MG63 (cell line): ENCODE data around the gene APBA2. TPM values are rescaled to one million over a fixed set of nuclear protein-coding genes. Genes with fewer than 3 reads are reported as not detected.

ENCODE experiments used
- DNase-seq: peaks from one replicate; pipeline ENCODE4 v3.0.0-alpha.2; 2020
- H3K27me3 ChIP-seq: fragments of 250-450 bp; sonication (Bioruptor Pico); 2 replicates; pipeline ENCODE4 v1.5.1; 2020; ENCODE audit warnings: mild to moderate bottlenecking, moderate library complexity
- H3K36me3 ChIP-seq: fragments of 250-450 bp; sonication (Bioruptor Pico); 2 replicates; pipeline ENCODE4 v1.5.1; 2020; ENCODE audit warnings: mild to moderate bottlenecking, moderate library complexity
- H3K4me3 ChIP-seq: fragments of 250-450 bp; sonication (Bioruptor Pico); 2 replicates; pipeline ENCODE4 v1.5.1; 2020; ENCODE audit warnings: mild to moderate bottlenecking, moderate library complexity
- H3K9me3 ChIP-seq: fragments of 250-450 bp; sonication (Bioruptor Pico); 2 replicates; pipeline ENCODE4 v1.5.1; 2020; ENCODE audit warnings: mild to moderate bottlenecking, moderate library complexity
- total RNA-seq: library from RNA; depleted of rRNA; stranded (reverse); fragments of >200 nt; shearing (Covaris generic); gene quantifications from 2 replicates; pipeline ENCODE4 v1.2.3, GENCODE V29; 2014; ENCODE audit warnings: low replicate concordance

APBA2 gene
- total RNA-seq, 1 experiment from 2014 or later: 28.0 TPM

GRCh38 chr15:29053661-29054131 is 167.9 kb downstream of the APBA2 start:
- no peak overlapping the region for H3K4me3 ChIP-seq
- no peak for DNase-seq
- H3K27me3 ChIP-seq: no peaks in the 10 kb centered on the region
- no peaks in the 10 kb centered on the region for H3K36me3 ChIP-seq
- no peaks in the 10 kb centered on the region for H3K9me3 ChIP-seq

GRCh38 chr15:29054171-29055045 is 168.6 kb downstream of the APBA2 start:
- Histone ChIP-seq H3K36me3 (no peaks in the 10 kb centered on the region), H3K27me3 (no peaks in the 10 kb centered on the region), H3K4me3 (no peak overlapping the region), H3K9me3 (no peaks in the 10 kb centered on the region)
- no peak for DNase-seq

- Histone ChIP-seq H3K36me3 (no peaks in the 10 kb centered on the region), H3K9me3 (no peaks in the 10 kb centered on the region), H3K4me3 (no peak overlapping the region), H3K27me3 (no peaks in the 10 kb centered on the region)
- no peak for DNase-seq
Measured at GRCh38 chr15:29055876-29056275, 170.1 kb downstream of the APBA2 start.

GRCh38 chr15:29056839-29057450 is 171.2 kb downstream of the APBA2 start:
- Histone ChIP-seq H3K9me3 (no peaks in the 10 kb centered on the region), H3K27me3 (no peaks in the 10 kb centered on the region), H3K36me3 (no peaks in the 10 kb centered on the region), H3K4me3 (no peak overlapping the region)
- no peak for DNase-seq

GRCh38 chr15:29057856-29058255 is 172.1 kb downstream of the APBA2 start:
- Histone ChIP-seq H3K9me3 (no peaks in the 10 kb centered on the region), H3K36me3 (no peaks in the 10 kb centered on the region), H3K27me3 (no peaks in the 10 kb centered on the region), H3K4me3 (no peak overlapping the region)
- no peak for DNase-seq

GRCh38 chr15:29058903-29059539 is 173.2 kb downstream of the APBA2 start:
- H3K27me3 ChIP-seq: no peaks in the 10 kb centered on the region
- H3K4me3 ChIP-seq: no peak overlapping the region
- H3K9me3 ChIP-seq: no peaks in the 10 kb centered on the region
- no peaks in the 10 kb centered on the region for H3K36me3 ChIP-seq
- no peak for DNase-seq

- Histone ChIP-seq H3K27me3 (no peaks in the 10 kb centered on the region), H3K9me3 (no peaks in the 10 kb centered on the region), H3K36me3 (no peaks in the 10 kb centered on the region), H3K4me3 (no peak overlapping the region)
- DNase-seq: no peak
Measured at GRCh38 chr15:29059871-29060640, 174.3 kb downstream of the APBA2 start.

- DNase-seq: no peak
- Histone ChIP-seq H3K27me3 (no peaks in the 10 kb centered on the region), H3K36me3 (no peaks in the 10 kb centered on the region), H3K4me3 (no peak overlapping the region), H3K9me3 (no peaks in the 10 kb centered on the region)
Measured at GRCh38 chr15:29061746-29062145, 176.0 kb downstream of the APBA2 start.

- no peaks in the 10 kb centered on the region for H3K36me3 ChIP-seq
- H3K27me3 ChIP-seq: no peaks in the 10 kb centered on the region
- no peaks in the 10 kb centered on the region for H3K9me3 ChIP-seq
- no peak overlapping the region for H3K4me3 ChIP-seq
- no peak for DNase-seq
Measured at GRCh38 chr15:29062179-29062591, 176.4 kb downstream of the APBA2 start.

- Histone ChIP-seq H3K36me3 (no peaks in the 10 kb centered on the region), H3K27me3 (no peaks in the 10 kb centered on the region), H3K4me3 (no peak overlapping the region), H3K9me3 (no peaks in the 10 kb centered on the region)
- DNase-seq: no peak
Measured at GRCh38 chr15:29062626-29063025, 176.9 kb downstream of the APBA2 start.

- H3K27me3 ChIP-seq: no peaks in the 10 kb centered on the region
- H3K4me3 ChIP-seq: no peak overlapping the region
- DNase-seq: no peak
- H3K36me3 ChIP-seq: no peaks in the 10 kb centered on the region
- no peaks in the 10 kb centered on the region for H3K9me3 ChIP-seq
Measured at GRCh38 chr15:29063646-29064045, 177.9 kb downstream of the APBA2 start.

GRCh38 chr15:29064290-29064689 is 178.5 kb downstream of the APBA2 start:
- no peak overlapping the region for H3K4me3 ChIP-seq

GRCh38 chr15:29064731-29065130 is 179.0 kb downstream of the APBA2 start:
- no peak for DNase-seq
- no peaks in the 10 kb centered on the region for H3K27me3 ChIP-seq
- no peaks in the 10 kb centered on the region for H3K36me3 ChIP-seq
- H3K4me3 ChIP-seq: no peak overlapping the region
- H3K9me3 ChIP-seq: no peaks in the 10 kb centered on the region

More at GRCh38 chr15:29064290-29064689, 178.5 kb downstream of the APBA2 start:
- Histone ChIP-seq H3K9me3 (no peaks in the 10 kb centered on the region), H3K36me3 (no peaks in the 10 kb centered on the region), H3K27me3 (no peaks in the 10 kb centered on the region)
- DNase-seq: no peak

- Histone ChIP-seq H3K9me3 (no peaks in the 10 kb centered on the region), H3K36me3 (no peaks in the 10 kb centered on the region), H3K4me3 (no peak overlapping the region), H3K27me3 (no peaks in the 10 kb centered on the region)
- DNase-seq: no peak
Measured at GRCh38 chr15:29065571-29065970, 179.8 kb downstream of the APBA2 start.

- no peaks in the 10 kb centered on the region for H3K9me3 ChIP-seq
- H3K36me3 ChIP-seq: no peaks in the 10 kb centered on the region
- no peak for DNase-seq
- H3K27me3 ChIP-seq: no peaks in the 10 kb centered on the region
- no peak overlapping the region for H3K4me3 ChIP-seq
Measured at GRCh38 chr15:29066310-29066709, 180.5 kb downstream of the APBA2 start.

- no peaks in the 10 kb centered on the region for H3K27me3 ChIP-seq
- H3K4me3 ChIP-seq: no peak overlapping the region
- no peak for DNase-seq
- no peaks in the 10 kb centered on the region for H3K36me3 ChIP-seq
- no peaks in the 10 kb centered on the region for H3K9me3 ChIP-seq
Measured at GRCh38 chr15:29066838-29067237, 181.1 kb downstream of the APBA2 start.

- DNase-seq: no peak
- no peak overlapping the region for H3K4me3 ChIP-seq
- no peaks in the 10 kb centered on the region for H3K27me3 ChIP-seq
- no peaks in the 10 kb centered on the region for H3K36me3 ChIP-seq
- no peaks in the 10 kb centered on the region for H3K9me3 ChIP-seq
Measured at GRCh38 chr15:29067949-29068348, 182.2 kb downstream of the APBA2 start.
